GM10266 (cell line): ENCODE results near the gene C2CD4D.

Experiments used
- DNase-seq: peaks from one replicate; pipeline ENCODE4 v3.0.0; 2012; ENCODE audit errors: extremely low spot score
- CTCF ChIP-seq: IDR thresholded peaks from 2 replicates; pipeline ENCODE4 v1.5.1; 2012; ENCODE audit warnings: mild to moderate bottlenecking, low read depth; ENCODE audit not compliant: control insufficient read depth, insufficient read depth; ENCODE audit errors: missing control alignments

Gene C2CD4D

GRCh38 chr1:151831256-151831591 is 8.4 kb downstream of the C2CD4D start:
- TF ChIP-seq CTCF, result no peak
- no peak for DNase-seq

- no peak for DNase-seq
- TF ChIP-seq CTCF, result no peak
Observed at GRCh38 chr1:151830055-151830454, 9.6 kb downstream of the C2CD4D start.

- no peak for DNase-seq
- no peak for TF ChIP-seq CTCF
Observed at GRCh38 chr1:151829352-151830046, 10.1 kb downstream of the C2CD4D start.

- no peak for TF ChIP-seq CTCF
- DNase-seq, result no peak
Observed at GRCh38 chr1:151828921-151829320, 10.7 kb downstream of the C2CD4D start.

GRCh38 chr1:151827853-151828252 is 11.8 kb downstream of the C2CD4D start:
- DNase-seq, result no peak
- TF ChIP-seq CTCF, result no peak

GRCh38 chr1:151825751-151826660 is 13.6 kb downstream of the C2CD4D start:
- DNase-seq, result no peak
- TF ChIP-seq CTCF, result no peak

GRCh38 chr1:151825204-151825603 is 14.4 kb downstream of the C2CD4D start:
- no peak for DNase-seq
- no peak for TF ChIP-seq CTCF
